ENCODE results near the gene ZNF746.
"Not testable (repeated sequence)": the region's sequence is repeated elsewhere in the genome, so short reads cannot be mapped to it uniquely, and the experiment has no call there.

The ZNF746 gene

DNA sequence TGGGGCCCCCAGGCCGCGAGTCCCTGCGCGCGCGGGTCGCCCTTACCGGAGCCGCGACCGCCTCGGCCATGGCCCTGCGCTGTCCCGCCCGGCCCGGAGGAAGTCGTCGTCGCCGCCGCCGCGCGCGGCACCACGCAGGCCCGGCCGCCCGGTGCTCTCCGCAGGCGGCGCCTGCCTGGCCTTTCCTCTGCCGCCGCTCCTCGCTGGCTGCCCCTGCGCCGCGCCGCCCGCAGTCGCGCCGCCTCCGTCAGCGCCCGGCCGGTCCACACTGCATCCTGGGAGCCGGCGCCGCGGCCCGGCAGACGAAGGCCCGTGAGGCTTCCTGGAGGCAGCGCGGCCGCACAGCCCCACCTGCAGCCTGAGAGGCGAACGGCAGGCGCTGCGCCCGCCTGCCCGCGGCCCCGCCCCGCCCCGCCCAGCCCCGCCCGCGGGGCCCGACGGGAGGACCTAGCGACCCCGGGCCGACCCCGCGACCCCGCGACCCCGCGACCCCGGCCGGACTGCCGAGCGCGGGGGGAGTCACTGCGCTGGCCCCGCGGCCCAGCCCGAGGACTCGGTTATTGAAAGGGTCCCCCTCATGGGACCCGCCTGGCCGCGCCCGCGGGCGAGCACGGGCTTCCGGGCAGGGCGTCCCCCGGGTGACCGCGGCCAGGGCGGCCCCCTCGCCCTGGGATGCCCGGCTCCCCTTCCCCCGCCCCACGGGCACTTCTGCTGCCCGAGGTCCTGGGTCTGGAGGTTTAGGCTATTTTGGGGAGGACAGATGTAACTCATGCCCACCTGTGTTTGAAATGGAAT, at the start of gene ZNF746:
Gene ZNF746 (minus strand): TSS at position 343 of the 795 bp plus-strand sequence. CDS start 273 bp downstream, at position 70.
- DNase-seq (ENCODE audit: low read depth): peak; percentile 82

DNA sequence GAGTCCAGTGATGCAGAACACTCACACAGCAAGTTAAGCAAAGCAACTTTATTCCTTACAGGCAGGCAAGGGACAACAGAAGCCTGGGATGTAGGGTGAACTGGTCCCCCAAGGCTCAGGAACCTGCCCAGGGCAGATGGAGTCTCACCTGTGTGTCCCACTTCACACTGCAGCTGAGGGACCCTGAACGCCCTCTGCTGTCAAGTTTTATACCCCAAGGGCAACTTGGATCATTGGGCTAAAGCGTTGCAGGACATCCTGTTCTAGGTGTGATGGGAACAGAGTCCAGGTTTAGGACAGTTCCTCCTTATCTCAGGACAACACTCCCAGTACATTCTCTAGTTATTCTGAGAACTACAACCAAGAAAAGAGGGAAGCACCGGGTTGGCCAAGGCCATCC, 49.5 kb upstream of the ZNF746 start:
- DNase-seq (ENCODE audit: low read depth): no peak

DNA sequence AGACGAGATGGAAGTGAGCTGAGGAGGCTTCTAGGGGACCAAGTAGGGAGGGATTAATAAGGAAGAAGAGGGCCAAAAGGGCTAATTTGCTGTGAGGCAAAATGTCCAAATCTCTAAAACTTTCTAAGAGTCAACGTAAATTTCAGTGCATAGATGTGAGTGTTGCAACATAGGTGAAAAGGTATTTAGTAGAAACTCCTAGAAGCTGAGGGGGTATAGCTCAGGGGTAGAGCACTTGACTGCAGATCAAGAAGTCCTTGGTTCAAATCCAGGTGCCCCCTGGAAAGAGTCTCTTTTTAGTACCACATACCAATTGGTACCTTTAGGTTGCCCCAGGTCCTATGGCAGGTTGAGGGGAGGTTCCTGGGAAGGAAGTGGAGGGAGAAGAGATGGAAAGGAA, 48.7 kb upstream of the ZNF746 start:
- DNase-seq (ENCODE audit: low read depth): no peak

DNA sequence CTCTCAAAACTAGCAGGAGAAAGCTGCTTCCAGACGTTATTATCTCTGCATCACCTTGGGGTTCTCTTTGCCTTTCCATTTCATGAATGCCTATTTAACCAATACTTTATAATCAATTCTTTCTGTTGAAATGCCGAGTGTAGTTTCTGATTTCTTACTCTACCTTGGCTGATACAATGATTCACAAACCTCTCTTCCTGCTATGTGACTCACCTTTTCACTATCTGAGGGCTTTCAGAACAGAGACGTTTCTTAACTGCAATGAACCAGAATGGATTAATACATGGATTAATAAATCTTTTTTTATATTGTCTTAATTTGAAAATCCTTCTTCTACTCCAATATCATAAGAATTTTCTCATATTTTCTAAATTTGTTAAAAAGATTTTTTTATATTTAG, 46.4 kb upstream of the ZNF746 start:
- no peak for DNase-seq (ENCODE audit: low read depth)

DNA sequence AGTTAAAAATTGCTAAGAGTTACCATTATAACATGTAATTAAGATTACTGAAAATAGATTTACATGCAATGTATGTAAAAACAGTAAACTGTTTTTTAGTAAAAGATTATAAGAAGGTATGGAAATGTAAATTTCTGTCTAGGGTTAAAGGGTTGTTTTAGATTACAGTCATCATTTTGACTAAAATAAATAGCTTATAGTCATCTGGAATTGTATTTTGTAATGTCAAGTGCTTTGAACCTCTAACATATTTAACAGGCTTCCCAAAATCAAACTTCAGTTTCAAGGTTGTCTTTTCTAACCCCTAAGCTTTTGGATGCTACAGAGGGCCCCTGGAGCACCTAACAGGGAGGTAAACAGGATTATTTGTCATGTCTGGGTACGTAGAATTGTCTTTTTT, 35.0 kb upstream of the ZNF746 start:
- DNase-seq (ENCODE audit: low read depth): no peak

DNA sequence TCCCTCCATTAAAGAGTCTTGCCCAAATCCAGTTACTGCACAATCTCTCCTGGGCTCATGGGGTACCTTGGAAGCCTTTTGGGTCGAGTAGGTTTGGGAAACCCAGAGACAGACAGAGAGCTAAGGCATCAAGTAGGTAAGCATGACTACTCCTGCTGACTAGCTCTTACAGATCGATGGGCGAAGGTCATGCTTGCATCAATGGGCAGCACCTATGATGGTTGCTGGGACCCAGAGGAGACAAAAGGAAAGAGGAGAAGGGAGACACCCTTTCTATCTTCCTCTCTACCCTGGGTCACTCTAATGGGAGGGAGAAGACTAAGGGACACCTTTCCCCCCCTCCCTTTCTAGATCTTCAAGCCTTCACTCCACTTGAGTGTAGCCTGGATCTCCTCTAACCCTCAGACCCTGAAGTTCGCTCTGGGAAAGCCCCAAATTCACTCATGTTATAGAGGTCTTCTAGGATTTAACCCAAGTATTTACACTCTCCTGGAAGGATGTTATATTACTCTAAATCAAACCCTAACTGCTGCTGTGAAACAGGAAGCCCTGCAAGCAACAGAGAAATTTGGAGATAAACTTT, 31.6 kb upstream of the ZNF746 start:
- DNase-seq (ENCODE audit: low read depth): peak; percentile 11

DNA sequence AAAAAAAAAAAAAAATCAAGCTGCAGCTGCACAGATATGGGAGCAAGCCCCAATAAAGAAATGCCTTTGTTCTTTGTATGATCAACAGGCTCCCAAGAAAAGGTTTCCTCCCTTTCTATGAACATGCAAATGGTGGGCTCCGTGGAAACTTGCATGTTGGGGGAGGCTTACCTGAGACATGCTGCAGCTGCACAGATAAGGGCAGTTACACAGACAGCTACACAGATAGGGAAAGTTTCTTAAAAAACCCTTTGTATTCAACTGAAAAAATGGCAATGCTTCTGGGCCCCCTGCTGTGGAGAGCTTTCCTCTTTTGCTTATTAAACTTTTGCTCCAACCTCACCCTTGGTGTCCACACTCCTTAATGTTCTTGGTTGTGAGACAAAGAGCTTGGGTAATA, 29.8 kb upstream of the ZNF746 start:
- no peak for DNase-seq (ENCODE audit: low read depth)

DNA sequence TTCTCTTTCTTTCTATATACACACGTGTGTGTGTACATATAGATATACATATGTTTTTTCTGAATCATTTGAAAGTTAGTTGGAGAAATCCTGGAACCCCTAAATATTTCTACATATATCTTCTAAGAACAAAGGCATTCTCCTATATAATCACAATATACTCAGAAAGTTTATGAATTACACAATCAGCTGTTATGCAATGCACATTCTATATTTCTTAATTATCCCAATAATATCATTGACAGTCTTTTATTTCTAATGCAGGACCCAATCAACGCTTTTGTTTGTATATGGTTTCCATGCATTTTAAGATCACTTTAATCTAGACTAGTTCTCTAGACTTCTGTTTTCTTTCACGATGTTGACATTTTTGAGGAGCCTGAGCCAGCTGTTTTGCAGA, 27.7 kb upstream of the ZNF746 start:
- DNase-seq (ENCODE audit: low read depth): no peak

DNA sequence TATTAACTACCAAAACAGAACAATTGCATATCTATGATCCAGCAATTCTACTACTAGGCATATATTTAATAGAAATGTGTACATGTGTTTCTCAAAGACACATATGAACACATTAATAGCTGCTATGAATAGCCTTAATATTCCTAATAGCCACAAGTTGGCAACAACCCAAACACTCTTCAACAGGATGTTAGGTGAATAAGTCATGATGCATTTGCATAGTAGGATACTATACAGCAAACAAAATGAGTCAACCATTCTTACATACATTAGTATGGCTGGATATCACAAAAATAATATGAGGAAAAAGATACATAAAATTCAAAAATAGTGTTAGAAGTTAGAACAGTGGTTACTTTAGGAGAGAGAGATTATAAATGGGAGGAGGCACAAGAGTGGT, 26.8 kb upstream of the ZNF746 start:
- DNase-seq (ENCODE audit: low read depth): no peak

DNA sequence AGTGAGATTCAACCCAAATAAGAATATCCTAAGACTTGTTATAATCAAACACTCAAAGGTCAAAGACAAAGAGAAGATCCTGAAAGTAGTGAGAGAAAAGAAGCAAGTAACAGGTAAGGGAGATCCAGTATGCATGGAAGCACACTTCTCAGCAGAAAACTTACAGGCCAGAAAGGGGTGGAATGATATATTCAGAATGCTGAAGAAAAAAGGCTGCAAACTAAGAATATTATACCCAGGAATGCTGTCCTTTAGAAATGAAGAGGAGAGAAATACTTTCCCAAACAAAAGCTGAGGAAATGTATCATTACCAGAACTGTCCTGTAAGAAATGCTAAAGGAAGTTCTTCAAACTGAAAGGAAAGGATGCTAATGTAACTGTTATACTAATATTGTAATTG, 12.6 kb upstream of the ZNF746 start:
- no peak for DNase-seq (ENCODE audit: low read depth)

DNA sequence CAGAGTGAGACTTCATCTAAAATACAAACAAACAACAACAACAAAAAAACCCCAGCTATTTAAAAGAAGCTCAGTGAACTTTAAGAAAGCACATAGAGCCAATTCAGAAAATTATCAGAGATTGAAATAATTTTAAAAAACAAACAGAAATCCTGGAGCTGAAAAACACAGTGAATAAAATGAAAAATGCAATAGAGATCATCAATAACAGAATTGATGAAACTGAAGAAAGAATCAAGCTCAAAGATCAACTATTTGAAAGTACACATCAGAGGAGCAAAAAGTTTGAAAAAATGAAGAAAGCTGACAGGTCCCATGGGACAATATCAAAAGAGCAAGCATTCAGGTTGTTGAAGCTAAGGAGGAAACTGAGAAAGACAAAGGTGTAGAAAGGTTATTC, 12.2 kb upstream of the ZNF746 start:
- DNase-seq (ENCODE audit: low read depth): no peak

DNA sequence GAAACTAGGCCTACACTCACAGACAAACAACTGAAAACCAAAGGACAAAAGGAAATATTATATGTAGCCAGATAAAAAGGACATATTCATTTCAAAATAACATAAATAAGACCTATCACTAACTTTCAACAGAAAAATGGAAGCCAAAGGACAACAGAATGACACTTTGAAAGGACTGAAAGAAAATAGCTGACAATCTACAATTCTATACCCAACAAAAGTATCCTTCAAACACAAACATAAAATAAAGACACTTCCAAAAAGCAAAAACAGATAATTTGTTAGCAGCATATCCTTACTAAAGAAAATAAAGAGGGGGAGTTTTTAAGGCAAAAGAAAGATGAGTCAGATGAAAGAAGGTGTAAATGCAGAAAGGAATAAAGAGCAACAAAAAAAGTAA, 7.9 kb upstream of the ZNF746 start:
- DNase-seq (ENCODE audit: low read depth): no peak

DNA sequence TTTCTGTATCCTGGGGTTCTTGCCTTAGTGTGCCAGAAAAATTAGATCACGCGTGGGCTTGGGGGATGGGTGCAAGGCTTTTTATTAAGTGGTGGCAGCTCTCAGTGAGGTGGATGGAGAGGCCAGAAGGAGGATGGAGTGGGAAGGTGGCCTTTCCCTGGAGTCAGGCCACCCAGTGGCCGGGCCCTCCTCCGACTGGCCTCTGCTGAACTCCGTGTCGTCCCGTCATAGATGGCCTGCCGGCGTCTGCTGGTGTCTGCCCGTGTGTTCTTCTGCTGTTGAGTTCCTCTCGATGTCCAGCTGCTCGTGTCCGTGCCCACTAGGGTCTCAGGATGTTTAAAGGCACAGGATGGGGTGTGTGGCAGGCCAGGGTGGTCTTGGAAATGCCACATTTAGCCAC, 4.0 kb upstream of the ZNF746 start:
- DNase-seq (ENCODE audit: low read depth): no peak

DNA sequence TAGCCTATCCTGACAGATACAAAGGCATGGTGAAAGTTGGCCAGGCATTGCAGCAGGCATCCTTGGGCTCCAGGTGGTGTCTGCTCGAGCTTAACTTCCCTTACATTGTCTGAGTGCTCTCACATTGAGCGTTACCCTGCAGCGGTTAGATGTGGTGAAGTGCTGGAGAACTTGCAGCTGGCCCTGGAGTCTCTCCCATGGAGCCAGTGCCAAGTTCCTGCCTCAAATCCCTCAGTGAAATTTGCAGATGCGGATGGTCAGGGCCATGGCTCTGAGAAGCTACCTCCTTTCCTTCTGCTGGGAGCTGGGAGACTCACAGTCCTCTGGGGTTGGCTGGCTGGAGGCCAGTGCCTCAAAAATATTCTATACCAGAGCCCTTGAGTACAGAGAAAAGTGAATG, 3.3 kb upstream of the ZNF746 start:
- DNase-seq (ENCODE audit: low read depth): no peak

DNA sequence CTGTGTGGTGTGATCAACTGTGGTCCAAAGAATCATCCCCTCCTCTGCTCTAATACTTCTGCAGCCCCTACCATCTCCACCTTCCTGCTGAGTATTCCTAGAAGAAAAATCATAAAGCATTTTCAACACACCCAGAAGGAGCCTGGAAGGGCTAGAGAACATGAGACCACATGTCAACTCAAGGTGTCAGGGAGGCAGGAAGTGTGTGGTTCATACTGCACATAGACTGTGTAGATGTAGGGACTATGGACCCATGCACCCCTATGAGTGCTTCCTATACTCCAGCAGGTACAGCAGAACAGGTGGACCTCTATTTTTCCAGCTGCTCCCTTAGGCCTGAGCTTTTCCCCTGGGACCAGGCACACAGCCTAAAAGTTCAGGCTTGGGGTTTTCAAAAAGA, 2.6 kb upstream of the ZNF746 start:
- DNase-seq (ENCODE audit: low read depth): no peak

DNA sequence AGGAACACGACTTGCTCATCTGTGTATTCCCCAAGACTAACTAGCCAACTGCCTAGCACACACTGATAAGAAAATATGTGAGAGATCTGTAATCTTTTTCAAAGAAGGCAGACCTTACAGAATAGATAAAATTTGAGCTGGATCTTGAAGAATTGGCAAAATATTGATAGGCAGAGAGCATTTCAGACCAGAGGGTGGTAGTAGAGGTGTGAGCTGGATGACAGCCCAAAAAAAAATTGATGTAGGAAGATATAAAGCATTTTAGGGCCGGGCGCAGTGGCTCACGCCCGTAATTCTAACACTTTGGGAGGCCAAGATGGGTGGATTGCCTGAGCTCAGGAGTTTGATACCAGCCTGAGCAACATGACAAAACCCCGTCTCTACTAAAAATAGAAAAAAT, 1.2 kb upstream of the ZNF746 start:
- no peak for DNase-seq (ENCODE audit: low read depth)

DNA sequence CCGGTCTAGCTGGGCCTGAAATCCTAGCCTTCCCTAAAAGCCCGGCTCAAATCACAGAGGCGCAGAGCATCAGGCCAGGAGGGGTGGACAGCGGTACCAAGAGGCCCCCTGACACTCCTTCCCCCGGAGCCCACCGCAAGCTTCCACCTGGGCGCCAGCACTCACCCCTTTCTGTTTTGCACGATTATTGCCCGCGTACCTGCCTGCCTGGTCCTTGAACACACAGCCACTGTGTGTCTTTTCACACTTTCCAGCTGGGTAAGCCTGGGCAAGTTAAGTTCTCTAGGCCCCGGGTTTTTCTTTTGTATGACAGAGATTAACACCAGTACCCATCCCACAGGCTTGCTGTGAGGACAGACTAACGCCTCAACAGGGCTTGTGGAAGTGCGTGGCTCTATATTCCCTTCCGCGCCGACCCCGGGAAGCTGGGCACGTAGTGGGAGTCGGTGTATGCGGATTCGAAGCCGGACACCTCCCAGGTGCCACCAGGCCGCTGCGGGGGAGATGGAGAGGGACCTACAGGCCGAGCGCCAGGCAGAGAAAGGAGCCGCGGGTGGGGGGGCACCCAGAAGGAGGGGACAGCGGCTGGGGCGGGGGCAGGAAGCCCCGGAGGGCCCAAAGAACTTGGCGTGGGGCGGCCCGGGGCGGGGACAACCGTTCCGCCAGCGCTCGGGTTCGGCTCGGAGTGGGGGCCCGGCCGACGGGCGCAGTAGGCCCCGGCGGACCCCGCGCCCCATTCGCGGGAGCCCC, 792 bp downstream of the ZNF746 start:
- peak; percentile 28 for DNase-seq (ENCODE audit: low read depth)

DNA sequence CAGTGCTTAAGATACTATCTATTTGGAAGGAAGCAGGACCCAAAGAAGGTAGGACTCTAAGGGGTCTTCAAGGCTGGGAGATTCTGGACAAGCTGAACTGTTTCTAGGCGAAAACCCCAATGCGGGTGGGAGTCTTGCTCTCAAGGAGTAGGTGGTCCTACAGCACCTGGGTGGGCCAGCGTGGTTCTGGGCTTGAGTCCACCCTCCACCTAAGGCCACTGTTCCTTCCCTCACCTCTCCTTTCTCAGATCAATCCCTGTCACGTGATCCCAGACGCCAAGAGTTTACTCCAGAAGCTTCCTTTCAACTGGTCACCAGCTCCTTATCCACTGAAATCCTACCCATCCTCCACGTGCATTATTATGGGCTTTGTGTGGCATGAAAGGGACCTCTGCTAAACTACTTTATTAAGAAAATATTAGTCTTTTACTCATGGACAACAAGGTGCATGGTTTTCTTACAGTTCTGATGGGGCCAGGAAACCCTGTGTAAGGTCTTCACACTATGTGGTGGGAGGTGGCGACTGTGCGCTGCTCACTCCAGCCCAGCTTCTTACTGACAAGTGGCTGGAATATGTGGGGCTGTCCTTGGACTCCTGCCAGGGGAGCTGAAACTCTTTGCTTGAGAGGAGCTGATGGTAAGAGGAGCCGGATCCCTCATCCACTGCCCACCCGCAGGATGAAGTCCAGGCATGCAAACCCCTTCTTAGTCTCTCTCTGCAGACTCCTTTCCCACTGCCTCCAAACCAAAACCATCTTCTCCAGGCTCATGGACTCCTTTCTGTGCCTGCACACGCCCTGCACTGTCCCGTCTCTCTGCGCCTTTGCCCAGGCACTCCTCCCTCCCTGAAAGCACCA, 1.6 kb downstream of the ZNF746 start:
- peak; percentile 88 for DNase-seq (ENCODE audit: low read depth)

DNA sequence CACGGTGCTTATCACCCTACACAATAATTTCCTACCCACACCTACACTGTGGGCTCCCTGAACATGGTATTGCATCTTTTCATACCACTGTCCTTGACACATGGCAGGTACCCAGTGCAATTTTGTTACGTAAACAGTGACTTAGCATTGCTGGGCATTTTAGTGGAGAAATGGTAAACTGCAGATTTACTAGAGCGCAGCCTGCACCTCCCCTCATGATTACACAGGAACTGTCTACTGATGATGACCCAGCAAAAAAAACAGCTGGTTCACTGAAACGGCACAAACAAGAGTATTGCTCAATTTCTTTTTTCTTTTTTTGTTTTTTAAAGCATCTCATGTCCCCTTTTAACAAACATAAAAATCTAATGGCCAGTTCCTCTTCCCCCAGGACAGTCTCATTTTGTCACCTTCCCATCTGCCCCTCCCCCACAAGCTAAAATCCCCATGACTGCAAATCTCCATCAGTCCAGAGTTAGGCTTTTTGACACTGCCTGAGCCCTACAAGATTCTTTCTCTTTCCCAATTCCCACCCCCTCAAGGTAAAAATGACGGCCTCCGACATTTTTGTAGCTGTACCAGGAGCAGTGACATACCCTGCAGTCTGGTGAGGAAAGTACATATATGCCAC, 2.8 kb downstream of the ZNF746 start:
- DNase-seq (ENCODE audit: low read depth): peak; percentile 77

DNA sequence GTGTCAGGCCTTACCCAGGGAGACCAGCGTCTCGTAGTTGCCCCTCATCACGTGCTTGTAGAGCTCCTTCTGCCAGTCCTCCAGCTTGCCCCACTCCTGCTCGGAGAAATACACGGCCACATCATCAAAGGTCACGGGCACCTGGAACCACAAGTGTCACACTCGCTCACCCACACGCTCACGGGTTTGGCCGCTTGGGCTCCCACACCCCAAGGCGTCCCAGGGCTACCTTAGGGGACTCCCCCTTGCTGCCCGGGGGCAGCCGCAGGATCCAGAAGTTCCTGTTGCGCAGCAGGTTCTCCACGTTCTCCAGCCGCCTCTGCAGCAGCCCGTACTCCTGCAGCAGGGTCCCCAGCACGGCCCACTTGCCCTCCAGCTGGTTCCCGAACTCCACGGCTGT, 3.6 kb downstream of the ZNF746 start:
- DNase-seq (ENCODE audit: low read depth): not testable (repeated sequence)

DNA sequence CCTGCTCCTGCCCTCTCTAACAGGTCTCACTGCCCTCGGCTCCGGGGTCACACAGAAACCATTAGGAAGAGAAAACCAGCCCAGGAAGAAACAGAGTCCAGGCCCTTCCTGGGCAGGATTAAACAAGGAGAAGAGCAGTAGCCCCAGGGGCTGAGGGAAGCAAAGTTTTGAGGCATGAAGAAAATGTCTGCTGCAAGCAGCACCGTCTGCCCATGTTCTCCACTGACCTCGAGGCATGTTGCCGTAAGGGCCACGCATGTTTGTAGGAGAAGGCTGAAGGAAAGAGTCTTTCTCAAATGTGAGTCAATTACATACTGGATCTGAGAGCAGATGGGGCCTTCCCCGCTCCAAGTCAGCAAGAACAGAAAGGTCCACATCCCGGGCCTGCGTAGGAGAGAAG, 4.2 kb downstream of the ZNF746 start:
- no peak for DNase-seq (ENCODE audit: low read depth)
